HG03097 (cell line): ENCODE measurements around the gene RAP2C.
A peak's percentile ranks its signal among the peaks of the same experiment; 100 is the strongest.

Experiments
- ATAC-seq: cut with Tn5 transposase; IDR thresholded peaks from one replicate; pipeline ENCODE4 v1.9.1; 2021; ENCODE audit not compliant: unreplicated experiment, low FRiP score

The RAP2C gene

GRCh38 chrX:132219343-132219768, at the start of gene RAP2C:
RAP2C (minus strand) TSS chrX:132219447; CDS start chrX:132217268, 2,179 bp downstream.
- ATAC-seq, result peak; percentile 60

DNA sequence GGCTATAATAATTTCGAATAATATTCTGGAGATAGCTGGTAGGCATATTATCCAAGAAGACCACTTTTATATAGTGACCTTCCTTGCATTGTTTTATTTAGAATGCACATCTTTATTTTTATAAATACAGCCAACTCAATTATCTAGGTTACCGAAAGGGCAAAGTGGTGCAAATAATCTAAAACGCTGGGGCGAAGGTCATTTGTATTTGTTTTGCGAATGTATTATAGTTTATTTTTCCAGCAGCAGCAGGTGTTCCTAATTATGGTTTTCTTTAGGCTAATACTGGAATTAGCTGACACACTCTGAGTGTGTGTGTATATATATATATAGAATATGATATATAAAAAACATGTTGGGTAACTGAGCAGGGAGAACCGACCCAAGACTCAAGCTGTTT, 48.1 kb upstream of the RAP2C start:
- ATAC-seq, result no peak

- no peak for ATAC-seq
Observed at GRCh38 chrX:132266583-132267355, 47.5 kb upstream of the RAP2C start.

DNA sequence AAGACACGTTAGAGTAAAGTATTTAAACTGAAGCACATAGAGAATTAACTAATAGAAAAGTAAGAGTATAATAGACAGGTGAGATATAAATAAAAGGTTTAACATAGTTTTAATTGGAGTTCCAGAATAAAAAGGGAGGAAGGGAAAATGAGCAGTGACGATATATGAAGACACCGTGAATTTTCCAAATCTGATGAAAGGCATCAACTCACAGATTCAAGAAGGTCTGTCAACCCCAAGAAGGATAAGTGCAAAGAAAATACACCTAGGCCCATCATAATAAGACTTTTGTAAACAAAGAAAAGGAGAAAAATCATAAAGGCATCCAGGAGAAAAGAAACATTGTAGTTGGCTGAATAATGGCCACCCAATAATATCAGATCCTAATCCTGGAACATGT, 43.9 kb upstream of the RAP2C start:
- no peak for ATAC-seq

GRCh38 chrX:132258509-132258908, 39.3 kb upstream of the RAP2C start:
- ATAC-seq, result no peak

DNA sequence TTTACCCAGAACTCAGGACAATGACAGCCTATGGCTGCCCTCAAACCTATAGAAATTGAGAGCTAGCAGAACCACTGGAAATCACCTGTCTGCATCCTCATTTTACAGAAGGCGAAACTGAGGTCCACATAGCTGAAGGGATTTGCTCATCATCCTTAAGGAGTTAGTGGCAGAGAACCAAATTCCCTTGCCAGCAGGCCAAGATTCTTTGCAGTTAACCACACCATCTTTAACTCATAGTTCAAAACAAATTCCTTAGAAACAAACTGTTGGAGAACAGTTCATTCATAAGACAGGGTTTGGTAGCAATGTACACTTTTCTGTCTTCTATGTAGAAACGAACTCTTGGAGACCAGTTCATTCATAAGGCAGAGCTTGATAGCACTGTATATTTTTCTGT, 37.9 kb upstream of the RAP2C start:
- ATAC-seq, result no peak

DNA sequence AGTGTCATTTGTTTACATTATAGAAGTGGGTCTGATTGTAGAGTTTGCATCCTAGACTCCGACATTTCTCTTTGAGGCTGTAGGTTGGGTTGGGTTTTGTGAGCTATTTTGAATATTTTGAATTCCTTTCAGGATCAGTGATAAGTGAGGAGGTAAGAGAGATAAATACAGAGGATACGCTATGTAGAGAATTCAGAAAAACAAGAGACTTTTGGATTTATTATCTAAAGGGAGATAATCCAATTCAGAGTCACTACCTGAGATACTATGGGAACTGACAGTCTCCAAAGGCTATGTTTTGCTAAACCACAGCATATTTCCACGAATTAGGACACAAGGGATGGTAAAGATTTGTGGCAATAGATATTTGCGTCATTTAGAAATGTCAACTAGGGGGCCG, 16.9 kb upstream of the RAP2C start:
- ATAC-seq, result no peak

DNA sequence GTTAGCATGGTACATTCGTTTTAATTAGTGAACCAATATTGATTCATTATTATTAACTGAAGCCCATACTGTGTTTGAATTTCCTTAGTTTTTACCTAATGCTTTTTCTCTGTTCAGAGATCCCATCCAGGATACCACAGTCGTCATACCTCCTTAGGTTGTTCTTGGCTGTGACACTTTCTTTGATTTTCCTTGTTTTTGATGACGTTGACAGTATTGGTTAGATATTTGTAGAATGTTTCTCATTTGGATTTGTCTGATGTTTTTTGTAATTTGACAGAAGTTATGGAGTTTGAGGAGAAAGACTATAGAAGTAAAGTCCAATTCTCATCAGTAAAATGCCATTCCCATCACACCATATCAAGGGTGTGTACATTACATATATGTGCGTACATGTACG, 16.2 kb upstream of the RAP2C start:
- ATAC-seq, result no peak

GRCh38 chrX:132231587-132231986, 12.3 kb upstream of the RAP2C start:
- no peak for ATAC-seq

DNA sequence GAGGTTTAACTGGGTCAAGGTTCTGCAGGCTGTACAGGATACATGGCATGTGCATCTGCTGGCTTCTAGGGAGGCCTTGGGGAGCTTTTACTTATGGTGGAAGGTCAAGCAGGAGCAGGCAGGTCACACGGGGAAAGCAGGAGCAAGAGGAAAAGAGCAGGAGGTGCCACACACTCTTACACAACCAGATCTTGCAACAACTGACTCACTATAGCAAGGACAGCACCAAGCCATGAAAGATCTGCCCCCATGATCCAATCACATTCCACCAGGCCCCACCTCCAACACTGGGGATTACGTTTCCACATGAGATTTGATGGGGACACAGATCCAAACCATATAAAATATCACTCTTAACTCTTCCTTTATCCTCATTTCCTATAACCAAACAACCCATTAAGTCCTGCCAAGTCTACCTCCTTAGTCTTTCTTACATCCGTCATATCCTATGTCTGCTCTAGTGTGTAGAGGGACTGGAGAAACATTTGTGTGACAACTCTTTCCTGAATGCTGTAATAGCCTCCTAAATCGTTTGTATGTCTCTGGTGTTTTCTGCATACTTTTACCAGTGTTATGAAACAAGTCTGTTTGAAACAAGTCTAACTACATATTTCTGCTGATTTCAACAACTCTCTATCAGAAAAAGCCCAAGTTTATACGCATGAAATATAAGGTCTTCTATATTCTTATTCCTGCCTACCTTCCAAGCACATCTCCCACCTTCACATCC, 8.3 kb upstream of the RAP2C start:
- no peak for ATAC-seq

DNA sequence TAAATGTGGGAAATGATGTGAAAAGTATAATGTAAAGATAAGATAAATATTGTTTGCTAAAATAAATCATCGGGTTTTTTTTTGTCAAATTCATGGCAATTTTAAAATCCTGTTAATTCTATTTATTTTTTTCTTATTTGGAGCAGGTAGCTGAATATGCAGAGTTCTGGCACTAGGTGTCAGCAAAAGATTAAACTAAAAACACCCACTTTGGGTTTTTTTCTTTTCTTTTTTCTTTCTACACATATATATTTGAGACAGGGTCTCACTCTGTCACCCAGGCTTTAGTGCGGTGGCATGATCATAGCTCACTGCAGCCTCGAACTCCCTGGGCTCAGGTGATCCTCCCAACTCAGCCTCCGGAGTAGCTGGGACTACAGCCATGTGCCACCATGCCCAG, 6.9 kb upstream of the RAP2C start:
- ATAC-seq, result no peak

- ATAC-seq, result peak; percentile 49
Observed at GRCh38 chrX:132218100-132218812, 991 bp downstream of the RAP2C start.

DNA sequence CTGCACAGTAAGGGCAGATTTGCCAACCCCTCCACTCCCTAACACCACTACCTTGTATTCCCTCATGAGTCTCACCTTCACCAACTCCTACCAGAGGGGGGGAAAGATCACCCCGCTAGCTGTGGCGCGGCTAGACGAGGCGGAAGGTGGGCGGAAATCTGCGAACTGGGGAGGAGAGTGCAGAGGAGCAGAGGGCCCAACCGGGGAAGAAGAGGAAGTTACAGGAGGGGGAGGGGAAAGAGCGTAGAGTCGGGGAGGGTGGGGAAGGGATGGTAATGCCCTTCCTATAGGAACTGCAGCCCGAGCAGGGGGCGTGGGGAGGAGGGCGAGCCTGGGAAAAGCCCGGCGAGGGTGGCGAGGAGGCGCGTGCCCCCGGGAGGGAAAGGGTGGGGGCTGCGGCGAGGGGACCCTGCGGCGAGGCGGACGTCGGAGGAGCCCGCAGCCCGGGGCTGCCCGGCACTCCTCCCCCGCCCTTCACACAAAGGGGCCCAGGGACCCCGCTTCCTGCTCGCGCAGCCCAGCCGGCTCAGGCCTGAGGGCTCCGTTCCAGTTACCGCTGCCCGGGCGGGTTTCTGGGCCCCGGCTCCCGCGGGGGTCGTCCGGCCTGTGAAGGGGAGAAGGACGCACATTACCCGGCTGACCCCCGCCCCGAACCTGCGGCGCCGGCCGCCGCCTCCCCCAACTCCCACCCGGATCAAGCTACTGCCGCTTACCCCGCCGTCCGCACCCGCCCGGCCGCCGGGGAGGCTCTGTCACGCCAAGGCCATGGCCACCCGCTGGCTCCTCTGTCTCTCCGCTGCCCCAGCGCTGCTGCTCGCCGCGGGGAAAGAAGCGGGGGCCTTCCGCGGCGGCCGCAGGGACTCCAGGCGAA, 1.8 kb downstream of the RAP2C start:
- peak; percentile 63 for ATAC-seq

GRCh38 chrX:132216806-132217202, 2.4 kb downstream of the RAP2C start:
- ATAC-seq, result peak; percentile 9

GRCh38 chrX:132216283-132216682, 3.0 kb downstream of the RAP2C start:
- ATAC-seq, result no peak

DNA sequence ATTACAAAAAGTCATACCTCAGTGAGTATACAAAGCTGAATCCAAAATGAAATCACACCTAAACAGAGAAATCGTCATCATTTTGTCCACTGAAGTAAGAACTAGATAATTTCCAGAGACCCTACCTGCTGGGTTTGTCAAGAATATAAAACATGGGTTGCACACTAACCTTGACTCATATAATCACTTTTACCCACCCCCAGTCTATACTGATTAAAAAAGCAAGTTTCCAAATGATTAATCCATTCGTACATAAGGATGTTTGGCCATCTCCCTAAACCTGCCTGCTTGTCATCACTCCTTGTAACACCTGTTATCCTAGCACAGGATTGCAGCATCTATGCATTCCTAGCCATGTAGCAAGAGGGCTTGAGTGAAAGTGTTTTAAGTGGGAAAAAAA, 4.7 kb downstream of the RAP2C start:
- ATAC-seq, result no peak

DNA sequence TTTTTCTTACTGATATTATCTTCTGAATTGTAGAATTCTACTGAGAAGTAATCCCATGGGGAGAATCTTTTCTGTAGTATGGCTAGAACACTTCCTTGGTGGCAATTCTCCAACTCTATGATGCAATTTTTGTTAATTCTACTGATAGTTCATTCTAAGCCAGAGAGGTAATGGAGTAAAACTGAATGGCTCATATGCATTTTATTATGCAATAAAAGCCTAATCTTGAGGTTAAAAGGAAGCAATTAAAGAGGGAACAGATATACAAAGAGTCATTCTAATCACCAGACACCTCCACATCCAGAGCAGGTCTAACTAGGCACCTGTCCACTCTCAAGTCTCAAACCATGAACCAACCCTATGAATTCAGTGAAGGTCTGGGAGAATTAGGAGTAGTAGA, 9.7 kb downstream of the RAP2C start:
- ATAC-seq, result no peak

DNA sequence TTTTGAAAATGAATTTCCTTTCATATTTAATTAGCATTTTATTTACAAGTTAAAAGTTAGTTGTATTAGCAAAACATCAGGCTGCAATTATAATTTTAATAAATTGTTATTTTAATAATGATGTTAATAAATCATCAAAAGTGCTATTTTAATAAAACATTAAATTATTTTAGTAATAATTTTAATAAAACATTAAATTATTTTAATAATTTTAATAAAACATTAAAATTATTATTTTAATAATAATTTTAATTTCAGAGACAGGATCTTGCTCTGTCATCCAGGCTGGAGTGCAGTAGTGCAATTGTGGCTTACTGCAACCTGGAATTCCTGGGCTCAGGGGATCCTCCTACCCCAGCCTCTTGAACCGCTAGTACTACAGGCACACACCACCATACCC, 10.8 kb downstream of the RAP2C start:
- ATAC-seq, result no peak

GRCh38 chrX:132207996-132208395, 11.3 kb downstream of the RAP2C start:
- ATAC-seq, result no peak

DNA sequence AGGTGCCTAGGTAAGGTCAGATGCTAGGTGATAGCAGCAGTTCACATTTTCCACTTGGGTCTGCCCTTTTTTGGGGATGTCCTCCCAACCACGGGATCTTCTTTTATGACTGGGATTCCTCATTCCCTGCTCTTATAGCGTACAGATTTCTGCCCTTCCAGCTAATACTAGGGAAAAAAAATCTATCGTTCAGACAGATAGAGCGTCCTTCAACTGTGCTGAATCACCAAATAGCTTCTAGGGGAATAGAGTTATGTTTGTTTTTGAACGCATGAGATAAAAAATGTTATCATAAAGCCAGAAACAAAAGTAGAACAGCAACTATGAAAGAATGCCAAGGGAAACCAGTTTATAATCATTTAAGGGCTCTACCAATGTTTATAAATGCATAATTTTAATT, 13.0 kb downstream of the RAP2C start:
- no peak for ATAC-seq

DNA sequence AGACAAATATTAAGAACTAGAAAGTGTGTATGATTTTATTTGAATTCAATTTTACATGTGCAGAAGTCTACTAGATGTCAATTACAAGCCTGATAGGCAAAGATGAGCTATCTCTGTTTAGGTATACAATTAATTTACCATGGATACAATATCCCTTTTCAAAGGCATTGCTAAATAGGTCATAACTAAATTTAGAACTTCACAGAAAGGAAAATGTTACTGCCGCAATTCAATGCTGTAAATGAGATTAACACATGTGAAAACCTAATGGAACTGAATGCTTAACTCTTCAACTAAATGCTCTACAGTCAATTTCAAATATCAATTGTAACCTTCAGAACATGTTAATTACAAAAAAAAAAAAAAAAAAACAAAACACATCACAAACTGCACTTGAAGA, 14.6 kb downstream of the RAP2C start:
- no peak for ATAC-seq
